Stimulated activated CD4-positive, alpha-beta T cell treated with anti-CD3 and anti-CD28 coated beads, Interleukin-15, amount 100 ng/mL, for 24 hours (primary cell): ENCODE results near the gene PRKAR1B.
A peak's percentile ranks its signal among the peaks of the same experiment; 100 is the strongest.

Experiments used
- DNase-seq: peaks from one replicate; pipeline ENCODE4 v3.0.0-alpha.2; 2020

The PRKAR1B gene

GRCh38 chr7:584122-584465, 143.0 kb downstream of the PRKAR1B start:
- DNase-seq = peak; percentile 96

- no peak for DNase-seq
These were observed 143.5 kb downstream of the PRKAR1B start for GRCh38 chr7:583410-584121.

- DNase-seq = no peak
These were observed 144.2 kb downstream of the PRKAR1B start for GRCh38 chr7:582931-583330.

GRCh38 chr7:582081-582835, 144.8 kb downstream of the PRKAR1B start:
- no peak for DNase-seq

GRCh38 chr7:578386-578785, 148.7 kb downstream of the PRKAR1B start:
- DNase-seq = no peak

GRCh38 chr7:577741-578370, 149.2 kb downstream of the PRKAR1B start:
- no peak for DNase-seq

GRCh38 chr7:577278-577665, 149.8 kb downstream of the PRKAR1B start:
- no peak for DNase-seq

GRCh38 chr7:576524-577277, 150.4 kb downstream of the PRKAR1B start:
- no peak for DNase-seq

- DNase-seq = no peak
These were observed 151.4 kb downstream of the PRKAR1B start for GRCh38 chr7:575425-576366.

- no peak for DNase-seq
These were observed 152.3 kb downstream of the PRKAR1B start for GRCh38 chr7:574661-575395.

- DNase-seq = no peak
These were observed 153.1 kb downstream of the PRKAR1B start for GRCh38 chr7:573933-574381.

- no peak for DNase-seq
These were observed 153.7 kb downstream of the PRKAR1B start for GRCh38 chr7:573269-573932.

GRCh38 chr7:572416-573268, 154.4 kb downstream of the PRKAR1B start:
- DNase-seq = no peak

- no peak for DNase-seq
These were observed 155.2 kb downstream of the PRKAR1B start for GRCh38 chr7:571718-572415.

- no peak for DNase-seq
These were observed 155.9 kb downstream of the PRKAR1B start for GRCh38 chr7:571096-571717.

- no peak for DNase-seq
These were observed 156.3 kb downstream of the PRKAR1B start for GRCh38 chr7:570801-571070.

GRCh38 chr7:569996-570800, 156.9 kb downstream of the PRKAR1B start:
- no peak for DNase-seq
